MG63 (cell line): ENCODE data around the gene SPRYD7. TPM values are rescaled to one million over a fixed set of nuclear protein-coding genes. Genes with fewer than 3 reads are reported as not detected.
"Not testable (repeated sequence)": the region's sequence is repeated elsewhere in the genome, so short reads cannot be mapped to it uniquely, and the experiment has no call there.

Source experiments
- DNase-seq: peaks from one replicate; pipeline ENCODE4 v3.0.0-alpha.2; 2020
- H3K27me3 ChIP-seq: fragments of 250-450 bp; sonication (Bioruptor Pico); 2 replicates; pipeline ENCODE4 v1.5.1; 2020; ENCODE audit warnings: mild to moderate bottlenecking, moderate library complexity
- H3K36me3 ChIP-seq: fragments of 250-450 bp; sonication (Bioruptor Pico); 2 replicates; pipeline ENCODE4 v1.5.1; 2020; ENCODE audit warnings: mild to moderate bottlenecking, moderate library complexity
- H3K4me3 ChIP-seq: fragments of 250-450 bp; sonication (Bioruptor Pico); 2 replicates; pipeline ENCODE4 v1.5.1; 2020; ENCODE audit warnings: mild to moderate bottlenecking, moderate library complexity
- H3K9me3 ChIP-seq: fragments of 250-450 bp; sonication (Bioruptor Pico); 2 replicates; pipeline ENCODE4 v1.5.1; 2020; ENCODE audit warnings: mild to moderate bottlenecking, moderate library complexity
- total RNA-seq: library from RNA; depleted of rRNA; stranded (reverse); fragments of >200 nt; shearing (Covaris generic); gene quantifications from 2 replicates; pipeline ENCODE4 v1.2.3, GENCODE V29; 2014; ENCODE audit warnings: low replicate concordance

Gene SPRYD7
- total RNA-seq, 1 experiment from 2014 or later: 14.8 TPM

DNA sequence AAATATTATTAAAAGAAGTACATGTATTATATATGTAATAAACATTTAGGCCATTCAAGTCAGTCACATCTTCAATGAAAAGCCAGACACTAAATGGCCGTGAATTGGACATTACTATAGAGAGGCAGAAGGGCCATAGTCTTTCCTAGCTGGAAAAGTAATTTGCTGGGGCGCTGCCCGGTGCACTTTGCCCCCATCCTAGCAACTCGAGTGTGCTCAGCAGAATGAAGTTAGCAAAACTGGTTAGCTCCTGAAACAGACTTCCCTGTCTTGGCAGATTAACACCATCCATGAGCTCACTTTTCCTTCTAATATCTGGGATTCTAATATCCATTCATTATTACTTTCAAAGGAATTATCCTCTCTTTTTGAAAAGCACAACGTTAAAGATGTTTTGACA is 2.8 kb upstream of the SPRYD7 start:
- no peaks in the 10 kb centered on the region for H3K36me3 ChIP-seq
- H3K27me3 ChIP-seq: no peaks in the 10 kb centered on the region
- H3K9me3 ChIP-seq: no peaks in the 10 kb centered on the region
- H3K4me3 ChIP-seq: no peak overlapping the region
- DNase-seq: no peak

- Histone ChIP-seq H3K36me3 (no peaks in the 10 kb centered on the region), H3K27me3 (no peaks in the 10 kb centered on the region), H3K4me3 (no peak overlapping the region), H3K9me3 (no peaks in the 10 kb centered on the region)
- DNase-seq: no peak
Measured at GRCh38 chr13:49938314-49938713, 2.2 kb upstream of the SPRYD7 start.

GRCh38 chr13:49936968-49937273 is 781 bp upstream of the SPRYD7 start:
- DNase-seq: peak; percentile 3
- Histone ChIP-seq H3K36me3 (peaks cover 5% of the 10 kb centered on the region), H3K4me3 (peak overlapping the region; percentile 99), H3K27me3 (no peaks in the 10 kb centered on the region), H3K9me3 (no peaks in the 10 kb centered on the region)

DNA sequence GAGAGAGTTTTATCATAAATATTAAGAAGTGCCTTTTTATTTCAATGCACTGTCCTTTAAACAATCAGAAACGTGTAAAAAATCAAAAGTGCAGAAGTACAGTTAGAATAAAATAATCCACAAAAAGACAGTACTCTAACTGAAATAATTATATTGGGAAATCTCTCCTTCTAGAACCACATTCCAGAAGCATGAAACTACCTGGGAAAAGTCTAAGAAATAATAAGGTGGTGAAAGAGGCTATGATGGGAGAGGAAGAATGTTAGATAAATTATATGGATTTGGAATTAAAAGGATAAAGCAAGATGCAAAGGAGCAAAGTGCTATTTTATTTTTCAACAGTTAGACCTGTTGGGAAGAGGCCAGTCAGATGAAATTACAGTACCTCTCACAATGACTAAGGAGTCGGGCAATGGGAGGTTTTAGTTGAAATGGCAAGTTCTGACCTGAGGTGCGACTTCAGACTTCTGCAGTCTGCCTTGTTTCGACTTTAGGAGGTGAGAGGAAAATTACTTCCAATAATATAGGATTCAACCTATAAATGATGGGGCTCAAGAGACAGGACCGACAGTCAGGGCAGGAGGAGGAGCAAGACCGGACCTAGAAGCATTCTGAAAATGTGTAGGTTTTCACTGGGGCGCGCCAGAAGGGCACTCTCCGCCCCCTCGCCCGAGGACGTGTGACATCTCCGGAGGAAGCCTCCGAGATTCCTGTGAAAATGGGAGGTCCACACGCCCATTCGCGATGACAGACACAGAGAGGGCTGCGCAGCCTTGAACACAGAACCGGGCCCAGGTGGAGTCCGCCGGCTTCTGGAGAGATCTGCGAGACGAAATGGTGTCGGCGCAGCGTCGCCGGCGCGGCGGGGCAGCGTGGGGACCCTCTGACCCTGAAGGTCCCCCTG is 717 bp downstream of the SPRYD7 start:
- Histone ChIP-seq H3K9me3 (no peaks in the 10 kb centered on the region), H3K4me3 (peak overlapping the region; percentile 99), H3K27me3 (no peaks in the 10 kb centered on the region), H3K36me3 (peaks cover 18% of the 10 kb centered on the region)
- peak; percentile 78 for DNase-seq

GRCh38 chr13:49933511-49933910 is 2.6 kb downstream of the SPRYD7 start:
- Histone ChIP-seq H3K27me3 (no peaks in the 10 kb centered on the region), H3K36me3 (peaks cover 34% of the 10 kb centered on the region), H3K9me3 (no peaks in the 10 kb centered on the region), H3K4me3 (no peak overlapping the region)
- no peak for DNase-seq

DNA sequence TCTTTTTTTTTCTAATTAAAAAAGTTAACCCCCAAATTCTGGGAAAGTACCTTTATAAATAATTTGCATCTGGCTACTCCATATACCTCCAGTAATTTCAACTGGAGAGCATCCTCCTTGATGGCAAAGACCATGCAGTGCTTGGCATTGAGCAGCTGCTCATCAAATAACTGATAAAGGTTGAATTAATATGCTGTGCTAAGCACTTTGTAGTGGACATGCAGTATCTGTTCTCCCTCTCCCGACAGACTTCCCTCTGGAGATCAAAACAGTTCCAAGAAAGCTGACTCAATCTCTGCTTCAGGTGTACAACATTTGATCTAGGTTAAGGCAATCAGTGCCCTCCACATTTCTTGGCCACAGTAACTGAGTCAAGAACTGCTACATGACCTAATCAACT is 3.3 kb downstream of the SPRYD7 start:
- no peak overlapping the region for H3K4me3 ChIP-seq
- peaks cover 41% of the 10 kb centered on the region for H3K36me3 ChIP-seq
- no peaks in the 10 kb centered on the region for H3K9me3 ChIP-seq
- DNase-seq: no peak
- H3K27me3 ChIP-seq: no peaks in the 10 kb centered on the region

DNA sequence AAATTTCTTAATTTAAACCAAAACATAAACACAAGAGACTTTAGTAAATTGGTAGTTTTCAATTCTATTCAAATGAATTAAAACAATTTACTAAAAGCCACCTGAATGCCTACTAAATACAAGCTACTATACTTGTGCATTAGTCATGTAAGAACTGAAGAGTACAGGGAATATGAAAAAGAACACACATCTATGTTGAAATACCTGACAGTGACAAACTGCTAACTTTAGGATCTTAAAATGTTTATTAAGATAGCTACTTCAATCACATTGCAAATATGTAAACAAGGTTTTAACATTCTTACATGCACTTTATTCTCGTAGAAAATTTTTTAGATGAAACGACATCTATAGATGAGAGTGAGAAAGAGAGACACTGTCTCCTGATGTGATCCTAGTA is 4.1 kb downstream of the SPRYD7 start:
- no peak for DNase-seq
- H3K9me3 ChIP-seq: no peaks in the 10 kb centered on the region
- peaks cover 47% of the 10 kb centered on the region for H3K36me3 ChIP-seq
- H3K27me3 ChIP-seq: no peaks in the 10 kb centered on the region
- no peak overlapping the region for H3K4me3 ChIP-seq

DNA sequence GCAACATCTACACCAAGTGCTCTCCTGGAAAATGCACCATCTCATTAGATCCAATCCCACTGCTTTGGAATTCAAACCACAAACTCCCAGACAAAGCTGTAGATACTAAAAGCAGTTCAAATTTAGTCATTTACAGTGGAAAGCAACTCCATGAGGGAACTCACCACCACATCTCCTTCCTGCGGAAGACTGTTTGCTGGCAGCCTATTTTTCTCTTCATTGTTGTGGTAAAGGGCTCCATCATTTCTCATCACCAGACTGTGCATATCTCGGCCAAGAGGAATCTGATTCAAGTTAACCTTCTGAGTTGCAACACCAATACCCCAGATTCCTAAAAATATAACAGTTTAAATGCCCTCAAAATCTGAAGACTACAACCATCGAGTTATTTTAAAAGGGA is 8.4 kb downstream of the SPRYD7 start:
- Histone ChIP-seq H3K36me3 (peaks cover 76% of the 10 kb centered on the region), H3K4me3 (no peak overlapping the region), H3K27me3 (no peaks in the 10 kb centered on the region), H3K9me3 (no peaks in the 10 kb centered on the region)
- DNase-seq: no peak

GRCh38 chr13:49925881-49926418 is 10.2 kb downstream of the SPRYD7 start:
- Histone ChIP-seq H3K9me3 (no peaks in the 10 kb centered on the region), H3K4me3 (no peak overlapping the region), H3K36me3 (peaks cover 76% of the 10 kb centered on the region), H3K27me3 (no peaks in the 10 kb centered on the region)
- DNase-seq: no peak

DNA sequence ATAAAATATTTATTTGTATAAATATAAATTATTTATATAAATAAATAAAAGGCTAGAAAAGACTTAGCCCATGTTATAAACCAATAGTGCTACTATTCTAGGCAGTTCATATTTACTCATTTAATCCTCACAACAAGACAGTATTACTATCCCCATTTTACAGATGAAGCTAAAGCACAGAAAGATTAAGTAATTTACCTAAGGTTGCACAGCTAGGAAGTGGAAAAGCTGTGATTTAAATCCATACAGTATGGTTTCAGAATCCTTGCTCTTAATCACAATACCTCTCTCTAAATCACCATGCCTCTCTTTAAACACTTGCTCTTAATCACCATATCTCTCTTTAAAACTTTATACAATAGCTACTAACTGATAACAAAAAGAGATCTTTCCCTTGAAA is 13.8 kb downstream of the SPRYD7 start:
- Histone ChIP-seq H3K27me3 (no peaks in the 10 kb centered on the region), H3K9me3 (no peaks in the 10 kb centered on the region), H3K36me3 (peaks cover 74% of the 10 kb centered on the region), H3K4me3 (no peak overlapping the region)
- DNase-seq: no peak

DNA sequence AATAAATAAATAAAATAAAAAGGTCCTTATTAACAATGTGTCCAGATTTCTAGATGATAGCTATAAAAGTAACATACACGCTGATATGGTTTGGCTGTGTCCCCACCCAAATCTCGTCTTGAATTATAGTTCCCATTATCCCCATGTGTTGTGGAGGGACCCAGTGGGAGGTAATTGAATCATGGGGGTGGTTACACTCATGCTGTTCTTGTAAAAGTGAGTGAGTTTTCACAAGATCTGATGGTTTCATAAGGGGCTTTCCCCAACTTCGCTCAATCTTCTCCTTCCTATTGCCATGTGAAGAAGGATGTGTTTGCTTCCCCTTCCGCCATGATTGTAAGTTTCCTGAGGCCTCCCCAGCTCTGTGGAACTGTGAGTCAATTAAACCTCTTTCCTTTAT is 15.2 kb downstream of the SPRYD7 start:
- not testable (repeated sequence) for H3K4me3 ChIP-seq, H3K9me3 ChIP-seq, H3K27me3 ChIP-seq, DNase-seq
- peaks cover 63% of the 10 kb centered on the region for H3K36me3 ChIP-seq

DNA sequence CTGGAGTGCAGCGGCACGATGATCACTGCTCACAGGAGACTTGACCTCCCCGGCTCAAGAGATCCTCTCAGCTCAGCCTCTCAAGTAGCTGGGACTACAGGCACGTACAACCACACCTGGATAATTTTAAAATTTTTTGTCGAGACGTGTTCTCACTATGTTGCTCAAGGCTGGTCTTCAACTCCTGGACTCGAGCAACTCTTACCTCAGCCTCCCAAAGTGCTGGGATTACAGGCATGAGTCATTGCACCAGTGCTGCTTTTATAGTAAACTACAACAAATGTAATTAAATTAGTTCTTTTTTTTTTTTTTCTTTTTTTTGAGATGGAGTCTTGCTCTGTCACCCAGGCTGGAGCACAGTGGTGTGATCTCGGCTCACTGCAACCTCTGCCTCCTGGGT is 18.0 kb downstream of the SPRYD7 start:
- H3K36me3 ChIP-seq: peaks cover 60% of the 10 kb centered on the region
- H3K9me3 ChIP-seq, DNase-seq, H3K4me3 ChIP-seq, H3K27me3 ChIP-seq: not testable (repeated sequence)

- Histone ChIP-seq H3K27me3 (no peaks in the 10 kb centered on the region), H3K9me3 (no peaks in the 10 kb centered on the region; the same call in 1 of the 2 replicates), H3K36me3 (peaks cover 44% of the 10 kb centered on the region), H3K4me3 (no peak overlapping the region)
- no peak for DNase-seq
Measured at GRCh38 chr13:49914947-49915346, 21.2 kb downstream of the SPRYD7 start.

GRCh38 chr13:49908637-49909036 is 27.5 kb downstream of the SPRYD7 start:
- Histone ChIP-seq H3K36me3 (peaks cover 3% of the 10 kb centered on the region), H3K9me3 (no peaks in the 10 kb centered on the region; the same call in 1 of the 2 replicates), H3K4me3 (no peak overlapping the region), H3K27me3 (no peaks in the 10 kb centered on the region)
- no peak for DNase-seq

DNA sequence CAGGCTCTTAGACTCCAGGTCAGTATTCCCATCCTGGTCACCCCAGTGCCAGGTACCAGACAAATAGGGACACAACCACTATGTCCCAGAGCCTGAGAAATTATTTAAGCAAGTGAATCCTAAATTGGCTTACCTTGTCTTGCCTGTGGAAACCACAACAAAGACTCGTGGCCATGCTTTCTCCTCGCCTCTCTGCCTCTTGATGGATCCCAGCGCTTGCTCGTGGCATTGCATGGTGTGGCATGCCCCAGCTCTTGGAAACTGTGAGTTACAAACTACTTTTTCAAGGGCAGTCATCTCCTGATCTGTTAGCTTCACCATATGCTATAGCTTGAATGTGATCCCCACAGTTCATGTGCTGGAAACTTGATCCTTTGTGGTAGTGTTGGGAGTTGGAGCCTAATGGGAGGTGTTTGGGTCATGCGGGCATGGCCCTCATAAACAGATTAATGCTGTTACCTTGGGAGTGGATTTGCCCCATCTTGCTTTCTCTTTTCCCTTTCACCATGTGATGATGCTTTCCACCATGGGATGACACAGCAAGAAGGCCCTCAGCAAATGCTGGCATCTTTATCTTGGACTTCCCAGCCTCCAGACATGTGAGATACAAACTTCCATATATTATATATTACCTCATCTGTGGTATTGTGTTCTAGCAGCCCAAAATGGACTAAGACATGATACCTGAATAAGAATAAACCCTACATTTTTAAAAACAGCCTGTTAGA is 31.2 kb downstream of the SPRYD7 start:
- Histone ChIP-seq H3K27me3 (no peaks in the 10 kb centered on the region), H3K4me3 (no peak overlapping the region), H3K36me3 (no peaks in the 10 kb centered on the region), H3K9me3 (no peaks in the 10 kb centered on the region)
- no peak for DNase-seq

DNA sequence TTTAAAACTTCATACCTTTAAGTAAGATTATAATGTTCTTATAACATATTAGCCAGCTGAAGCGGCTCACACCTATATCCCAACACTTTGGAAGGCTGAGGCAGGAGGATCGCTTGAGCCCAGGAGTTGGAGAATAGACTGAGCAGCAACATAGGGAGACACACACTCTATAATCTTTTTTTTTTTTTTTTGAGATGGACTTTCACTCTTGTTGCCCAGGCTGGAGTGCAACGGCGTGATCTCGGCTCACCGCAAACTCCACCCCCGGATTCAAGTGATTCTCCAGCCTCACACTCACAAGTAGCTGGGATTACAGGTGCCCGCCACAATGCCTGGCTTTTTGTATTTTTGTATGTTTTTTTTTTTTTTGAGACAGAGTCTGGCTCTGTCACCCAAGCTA is 37.3 kb downstream of the SPRYD7 start:
- no peak for DNase-seq
- Histone ChIP-seq H3K9me3 (no peaks in the 10 kb centered on the region), H3K4me3 (no peak overlapping the region), H3K27me3 (no peaks in the 10 kb centered on the region), H3K36me3 (no peaks in the 10 kb centered on the region)

DNA sequence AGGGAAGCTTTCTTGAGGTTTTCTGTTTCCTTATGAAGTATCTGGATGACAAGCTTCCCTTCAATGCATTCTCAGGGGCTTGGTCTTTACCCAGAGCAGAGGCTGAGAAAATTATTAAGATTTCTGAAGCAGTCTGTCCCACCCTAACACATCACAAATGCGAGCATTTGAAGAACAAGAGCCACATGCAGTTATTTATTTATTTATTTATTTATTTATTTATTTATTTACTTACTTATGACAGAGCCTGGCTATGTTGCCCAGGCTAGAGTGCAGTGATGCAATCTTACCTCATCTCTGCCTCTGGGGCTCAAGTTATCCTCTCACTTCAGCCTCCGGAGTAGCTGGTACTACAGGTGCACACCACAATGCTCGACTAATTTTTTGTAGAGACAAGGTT is 38.4 kb downstream of the SPRYD7 start:
- H3K4me3 ChIP-seq: no peak overlapping the region
- no peaks in the 10 kb centered on the region; the same call in 1 of the 2 replicates for H3K9me3 ChIP-seq
- DNase-seq: no peak
- no peaks in the 10 kb centered on the region for H3K36me3 ChIP-seq
- no peaks in the 10 kb centered on the region for H3K27me3 ChIP-seq
